PFSK-1 (cell line): ENCODE measurements around the gene DUSP8.
"Not testable (repeated sequence)": the region's sequence is repeated elsewhere in the genome, so short reads cannot be mapped to it uniquely, and the experiment has no call there.

Experiments
- FOXP2 ChIP-seq: optimal IDR thresholded peaks from 2 replicates; pipeline ENCODE3; 2011; ENCODE audit warnings: borderline replicate concordance, control low read depth, inconsistent platforms; ENCODE audit not compliant: insufficient read depth; ENCODE audit errors: extremely low read length, extremely low read depth
- POLR2AphosphoS5 ChIP-seq: IDR thresholded peaks from 2 replicates; pipeline ENCODE4 v1.6.1; 2012; ENCODE audit warnings: low read depth, mild to moderate bottlenecking, control low read depth, low read length, moderate library complexity
- REST ChIP-seq, 2 experiments: IDR thresholded peaks; 2 replicates each; pipeline versions ENCODE4 v1.6.1 to v1.8.0; 2011 to 2012; ENCODE audit warnings: low read depth in 2 of 2, low read length in 2 of 2, control low read depth in 1 of 2, inconsistent platforms in 1 of 2, mild to moderate bottlenecking in 1 of 2, moderate library complexity in 1 of 2; ENCODE audit not compliant: insufficient read depth in 1 of 2
- SIN3A ChIP-seq: IDR thresholded peaks from 2 replicates; pipeline ENCODE4 v1.6.1; 2012; ENCODE audit warnings: mild to moderate bottlenecking, low read length, moderate library complexity, borderline replicate concordance; ENCODE audit not compliant: insufficient read depth
- TAF1 ChIP-seq: IDR thresholded peaks from 2 replicates; pipeline ENCODE4 v1.6.1; 2012; ENCODE audit warnings: low read length, control low read depth, borderline replicate concordance; ENCODE audit not compliant: insufficient read depth

DUSP8 gene

GRCh38 chr11:1589996-1590395 lies 17.9 kb upstream of the DUSP8 start:
- TF ChIP-seq REST (IDR thresholded peaks at IDR 0.05; ENCODE audit: insufficient read depth in 1 of 2, low read depth in 2 of 2, low read length in 2 of 2) (no peak), POLR2AphosphoS5 (no peak), TAF1 (no peak), SIN3A (no peak), FOXP2 (no peak)

- peak; percentile 66 for TF ChIP-seq FOXP2
- peak in 1 of 2 experiments; percentile 50; a peak in 1 of 4 replicates for TF ChIP-seq REST (IDR thresholded peaks at IDR 0.05; ENCODE audit: insufficient read depth in 1 of 2, low read depth in 2 of 2, low read length in 2 of 2)
Observed at GRCh38 chr11:1589191-1589963, 17.3 kb upstream of the DUSP8 start.

DNA sequence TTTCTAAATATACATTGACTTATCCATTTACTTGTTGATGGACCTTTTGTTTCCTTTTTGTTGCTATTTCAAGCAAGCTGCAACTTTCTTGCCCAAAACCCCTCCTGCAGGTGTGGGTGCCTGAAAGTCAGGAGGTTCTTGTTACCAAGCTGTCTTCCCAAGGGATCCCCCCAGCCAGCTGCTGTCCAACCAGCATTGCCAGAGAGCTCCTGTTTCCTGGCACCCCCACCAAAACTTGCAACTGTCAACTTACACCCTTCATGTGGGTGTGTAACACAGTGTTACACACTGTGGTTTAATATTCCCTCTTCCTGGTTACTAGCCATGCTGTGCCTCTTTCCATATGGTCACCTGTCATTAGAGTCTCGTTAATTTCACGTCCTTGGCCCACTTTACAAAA lies 14.6 kb upstream of the DUSP8 start:
- TF ChIP-seq FOXP2 = no peak
- no peak for TF ChIP-seq TAF1
- no peak for TF ChIP-seq POLR2AphosphoS5
- TF ChIP-seq SIN3A = no peak

DNA sequence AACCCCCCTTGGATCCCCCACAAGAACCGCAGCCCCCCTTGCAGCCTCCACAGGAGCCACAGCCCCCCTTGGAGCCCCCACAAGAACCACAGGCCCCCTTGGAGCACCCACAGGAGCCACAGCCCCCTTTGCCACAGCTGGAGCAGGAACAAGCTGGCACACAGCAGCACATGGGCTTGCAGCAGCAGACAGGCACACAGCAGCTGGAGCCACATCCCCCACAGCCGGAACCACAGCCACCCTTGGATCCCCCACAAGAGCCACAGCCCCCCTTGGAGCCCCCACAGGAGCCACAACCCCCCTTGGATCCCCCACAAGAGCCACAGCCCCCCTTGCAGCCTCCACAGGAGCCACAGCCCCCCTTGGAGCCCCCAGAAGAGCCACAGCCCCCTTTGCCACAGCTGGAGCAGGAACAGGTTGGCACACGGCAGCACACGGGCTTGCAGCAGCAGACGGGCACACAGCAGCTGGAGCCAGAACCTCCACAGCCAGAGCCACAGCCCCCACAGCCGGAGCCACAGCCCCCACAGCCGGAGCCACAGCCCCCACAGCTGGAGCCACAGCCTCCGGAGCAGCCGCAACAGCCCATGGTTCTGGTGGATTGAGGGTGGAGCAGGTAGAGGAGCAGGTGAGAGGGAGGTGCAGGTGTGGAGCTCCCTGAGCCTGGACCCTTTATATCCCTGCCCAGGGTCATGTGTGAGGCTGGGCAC lies 12.7 kb upstream of the DUSP8 start, which contains the start of gene KRTAP5-1:
TSS of gene KRTAP5-1 (minus strand) at position 623 of the 710 bp plus-strand sequence. CDS start at position 589, 34 bp downstream.
- not testable (repeated sequence) for TF ChIP-seq FOXP2; REST (IDR thresholded peaks at IDR 0.05; ENCODE audit: insufficient read depth in 1 of 2, low read depth in 2 of 2, low read length in 2 of 2); POLR2AphosphoS5

DNA sequence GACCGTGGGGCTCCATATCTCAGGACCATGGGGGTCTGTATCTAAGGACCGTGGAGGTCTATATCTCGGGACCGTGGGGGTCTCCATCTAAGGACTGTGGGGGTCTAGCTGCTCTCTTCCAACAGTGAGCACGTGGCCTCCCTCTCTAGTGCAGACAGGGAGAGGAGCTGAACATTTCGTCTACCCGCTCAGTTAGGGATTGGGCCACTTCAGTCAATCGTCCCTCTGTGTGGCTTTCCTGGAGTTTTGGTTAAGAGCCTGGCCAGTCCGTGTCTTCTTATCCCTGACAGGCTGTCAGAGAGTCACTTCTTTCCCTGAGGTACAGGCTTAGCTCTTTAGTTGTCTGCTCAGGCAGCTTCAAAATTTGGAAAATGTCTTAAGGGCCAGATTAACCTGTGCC lies 9.9 kb upstream of the DUSP8 start:
- no peak for TF ChIP-seq FOXP2
- TF ChIP-seq SIN3A = no peak
- TF ChIP-seq POLR2AphosphoS5 = no peak
- TF ChIP-seq REST (IDR thresholded peaks at IDR 0.05; ENCODE audit: insufficient read depth in 1 of 2, low read depth in 2 of 2, low read length in 2 of 2) = no peak
- no peak for TF ChIP-seq TAF1
